OCI-LY7 (cell line): ENCODE measurements around the gene FAM236C.
"Not testable (repeated sequence)": the region's sequence is repeated elsewhere in the genome, so short reads cannot be mapped to it uniquely, and the experiment has no call there.

Experiments
- EZH2phosphoT487 ChIP-seq: fragments of 200-600 bp; sonication (generic); IDR thresholded peaks from 2 replicates; pipeline ENCODE4 v1.6.1; 2018; ENCODE audit warnings: low read depth, borderline replicate concordance, mild to moderate bottlenecking, mixed run types, antibody characterized with exemption, low read length, moderate library complexity, mixed read lengths
- TF ChIP-seq, protein P1 (sequence below): fragments of 200-600 bp; sonication (generic); conservative IDR thresholded peaks from 2 replicates; pipeline ENCODE4 v1.5.1; 2014; ENCODE audit warnings: mild to moderate bottlenecking, antibody characterized with exemption, low read length, moderate library complexity, mixed read lengths

DNA sequence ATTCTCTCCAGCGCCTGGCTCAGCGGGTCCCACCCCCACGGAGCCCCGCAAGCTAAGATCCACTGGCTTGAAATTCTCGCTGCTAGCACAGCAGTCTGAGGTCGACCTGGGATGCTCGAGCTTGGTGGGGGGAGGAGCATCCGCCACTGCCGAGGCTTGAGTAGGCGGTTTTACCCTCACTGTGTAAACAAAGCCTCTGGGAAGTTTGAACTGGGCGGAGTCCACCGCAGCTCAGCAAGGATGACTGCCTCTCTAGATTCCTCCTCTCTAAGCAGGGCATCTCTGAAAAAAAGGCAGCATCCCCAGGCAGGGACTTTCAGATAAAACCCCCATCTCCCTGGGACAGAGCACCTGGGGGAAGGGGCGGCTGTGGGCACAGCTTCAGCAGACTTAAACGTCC, 22.7 kb upstream of the FAM236C start:
- TF ChIP-seq, protein P1, sequence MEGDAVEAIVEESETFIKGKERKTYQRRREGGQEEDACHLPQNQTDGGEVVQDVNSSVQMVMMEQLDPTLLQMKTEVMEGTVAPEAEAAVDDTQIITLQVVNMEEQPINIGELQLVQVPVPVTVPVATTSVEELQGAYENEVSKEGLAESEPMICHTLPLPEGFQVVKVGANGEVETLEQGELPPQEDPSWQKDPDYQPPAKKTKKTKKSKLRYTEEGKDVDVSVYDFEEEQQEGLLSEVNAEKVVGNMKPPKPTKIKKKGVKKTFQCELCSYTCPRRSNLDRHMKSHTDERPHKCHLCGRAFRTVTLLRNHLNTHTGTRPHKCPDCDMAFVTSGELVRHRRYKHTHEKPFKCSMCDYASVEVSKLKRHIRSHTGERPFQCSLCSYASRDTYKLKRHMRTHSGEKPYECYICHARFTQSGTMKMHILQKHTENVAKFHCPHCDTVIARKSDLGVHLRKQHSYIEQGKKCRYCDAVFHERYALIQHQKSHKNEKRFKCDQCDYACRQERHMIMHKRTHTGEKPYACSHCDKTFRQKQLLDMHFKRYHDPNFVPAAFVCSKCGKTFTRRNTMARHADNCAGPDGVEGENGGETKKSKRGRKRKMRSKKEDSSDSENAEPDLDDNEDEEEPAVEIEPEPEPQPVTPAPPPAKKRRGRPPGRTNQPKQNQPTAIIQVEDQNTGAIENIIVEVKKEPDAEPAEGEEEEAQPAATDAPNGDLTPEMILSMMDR: not testable (repeated sequence)
- TF ChIP-seq EZH2phosphoT487: not testable (repeated sequence)
